Ascending aorta (tissue), 2 donors: ENCODE results near the gene MED15. TPM values are rescaled to one million over a fixed set of nuclear protein-coding genes. Genes with fewer than 3 reads are reported as not detected.

Source experiments
- DNase-seq, 2 donors: peaks; one replicate each; pipeline ENCODE4 v3.0.0-alpha.2; 2019; ENCODE audit warnings: low spot score in 2 of 2
- H3K27ac ChIP-seq, 2 donors: fragments of 200-600 bp; sonication (generic); one replicate each; pipeline ENCODE4 v1.5.1; 2016 to 2017; ENCODE audit warnings: mild to moderate bottlenecking in 1 of 2
- H3K27me3 ChIP-seq: fragments of 200-600 bp; sonication (generic); one replicate; pipeline ENCODE4 v1.5.1; 2017
- H3K36me3 ChIP-seq, 2 donors: fragments of 200-600 bp; sonication (generic); one replicate each; pipeline ENCODE4 v1.5.1; 2016
- H3K4me1 ChIP-seq, 2 donors: fragments of 200-600 bp; sonication (generic); one replicate each; pipeline ENCODE4 v1.5.1; 2016 to 2017; ENCODE audit warnings: mild to moderate bottlenecking in 1 of 2
- H3K4me3 ChIP-seq, 2 donors: fragments of 200-600 bp; sonication (generic); one replicate each; pipeline ENCODE4 v1.5.1; 2016 to 2017; ENCODE audit warnings: mild to moderate bottlenecking in 1 of 2
- H3K9me3 ChIP-seq, 2 donors: fragments of 200-600 bp; sonication (generic); one replicate each; pipeline ENCODE4 v1.5.1; 2016
- CTCF ChIP-seq, 3 experiments: fragments of 200-600 bp in 2 of 3; fragments of 450-650 bp in 1 of 3; sonication (generic) in 2 of 3; IDR thresholded peaks; one replicate each; pipeline ENCODE4 v1.5.1; 2016 to 2019; ENCODE audit warnings: antibody characterized with exemption in 3 of 3, mild to moderate bottlenecking in 1 of 3, moderate library complexity in 1 of 3
- intact Hi-C: fragments of 100-400 bp; cut with DNase I; formaldehyde crosslinking; loops from one replicate; pipeline ENCODE4 v1.15.1; 2023
- total RNA-seq: library from RNA; depleted of rRNA; stranded (reverse); fragments of >200 nt; gene quantifications from one replicate; pipeline ENCODE4 v1.1.0, GENCODE V29; 2016

The MED15 gene
- total RNA-seq, 1 donor from 2014 or later = 204 TPM

GRCh38 chr22:20625270-20625669 lies 117.9 kb downstream of the MED15 start:
- Histone ChIP-seq H3K36me3 (no peaks in the 10 kb centered on the region), H3K4me1 (no peaks in the 10 kb centered on the region), H3K27me3 (no peaks in the 10 kb centered on the region), H3K9me3 (no peaks in the 10 kb centered on the region), H3K27ac (no peak overlapping the region), H3K4me3 (no peak overlapping the region)
- DNase-seq = no peak
- intact Hi-C loops = no loop called here
- TF ChIP-seq CTCF (IDR thresholded peaks at IDR 0.05) = no peak

- TF ChIP-seq CTCF (IDR thresholded peaks at IDR 0.05) = no peak
- H3K27ac ChIP-seq = no peak overlapping the region
- no peaks in the 10 kb centered on the region for H3K27me3 ChIP-seq
- intact Hi-C loops = no loop called here
- H3K9me3 ChIP-seq = no peaks in the 10 kb centered on the region
- no peak overlapping the region for H3K4me3 ChIP-seq
- H3K4me1 ChIP-seq = no peaks in the 10 kb centered on the region
- DNase-seq = no peak
- no peaks in the 10 kb centered on the region for H3K36me3 ChIP-seq
These were observed 119.4 kb downstream of the MED15 start for GRCh38 chr22:20626811-20627210.

- Histone ChIP-seq H3K27ac (no peak overlapping the region), H3K4me1 (no peaks in the 10 kb centered on the region), H3K4me3 (no peak overlapping the region), H3K27me3 (no peaks in the 10 kb centered on the region), H3K9me3 (no peaks in the 10 kb centered on the region), H3K36me3 (no peaks in the 10 kb centered on the region)
- intact Hi-C loops = no loop called here
- DNase-seq = no peak
- no peak for TF ChIP-seq CTCF (IDR thresholded peaks at IDR 0.05)
These were observed 120.0 kb downstream of the MED15 start for GRCh38 chr22:20627432-20627831.

DNA sequence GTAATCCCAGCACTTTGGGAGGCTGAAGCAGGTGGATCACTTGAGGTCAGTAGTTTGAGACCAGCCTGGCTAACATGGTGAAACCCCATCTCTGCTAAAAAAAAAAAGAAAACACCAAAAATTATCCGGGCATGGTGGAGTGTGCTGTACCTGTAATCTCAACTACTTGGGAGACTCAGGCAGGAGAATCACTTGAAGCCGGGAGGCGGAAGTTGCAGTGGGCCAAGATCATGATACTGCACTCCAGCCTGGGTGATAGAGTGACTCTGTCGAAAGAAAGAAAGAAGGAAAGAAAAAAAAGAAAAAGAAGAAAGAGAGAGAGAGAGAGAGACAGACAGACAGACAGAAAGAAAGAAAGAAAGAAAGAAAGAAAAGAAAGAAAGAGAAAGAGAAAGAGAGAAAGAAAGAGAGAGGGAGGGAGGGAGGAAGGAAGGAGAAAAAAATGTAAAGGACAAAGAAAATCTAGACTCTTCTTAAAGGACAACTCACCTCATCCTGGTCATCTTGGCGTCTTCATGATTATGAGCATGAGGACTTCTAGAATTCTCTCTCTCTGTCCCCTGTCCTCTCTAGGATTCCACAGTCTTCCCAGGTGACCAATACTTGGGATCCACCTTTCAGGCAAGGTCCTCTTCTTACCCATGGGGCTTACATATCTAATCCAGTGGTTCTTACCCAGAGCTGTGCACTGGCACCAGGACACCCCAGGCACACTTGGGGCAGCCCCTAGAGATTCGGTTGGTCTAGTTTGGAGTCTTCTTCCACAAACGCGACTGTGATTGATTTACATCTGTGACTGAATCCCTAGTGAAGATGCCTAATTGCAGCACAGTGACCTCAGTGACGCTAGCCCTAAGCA lies 120.9 kb downstream of the MED15 start:
- intact Hi-C loops = no loop called here
- H3K4me3 ChIP-seq = no peak overlapping the region
- no peak for DNase-seq
- H3K27me3 ChIP-seq = no peaks in the 10 kb centered on the region
- no peak overlapping the region for H3K27ac ChIP-seq
- H3K4me1 ChIP-seq = no peaks in the 10 kb centered on the region
- no peak for TF ChIP-seq CTCF (IDR thresholded peaks at IDR 0.05)
- H3K9me3 ChIP-seq = no peaks in the 10 kb centered on the region
- H3K36me3 ChIP-seq = no peaks in the 10 kb centered on the region

- Histone ChIP-seq H3K4me1 (no peaks in the 10 kb centered on the region), H3K9me3 (no peaks in the 10 kb centered on the region), H3K4me3 (no peak overlapping the region), H3K27me3 (no peaks in the 10 kb centered on the region), H3K36me3 (no peaks in the 10 kb centered on the region), H3K27ac (no peak overlapping the region)
- no peak for TF ChIP-seq CTCF (IDR thresholded peaks at IDR 0.05)
- DNase-seq = no peak
- intact Hi-C loops = no loop called here
These were observed 122.0 kb downstream of the MED15 start for GRCh38 chr22:20629401-20629800.
